DOHH2 (cell line): Measurements from ENCODE around the gene TWIST1.

Experiments used
- H3F3A ChIP-seq: fragments of 200-600 bp; sonication (generic), shearing (Covaris generic); 2 replicates; pipeline ENCODE4 v1.6.0; 2016; ENCODE audit warnings: antibody characterized with exemption, mild to moderate bottlenecking; ENCODE audit not compliant: control insufficient read depth, insufficient read depth
- H3K27ac ChIP-seq: fragments of 200-600 bp; sonication (generic); 2 replicates; pipeline ENCODE4 v1.5.1; 2014; ENCODE audit warnings: low read depth, mild to moderate bottlenecking, low read length, moderate library complexity
- H3K27me3 ChIP-seq: fragments of 200-600 bp; sonication (generic); 2 replicates; pipeline ENCODE4 v1.6.1; 2014; ENCODE audit warnings: mild to moderate bottlenecking, low read length, mixed read lengths; ENCODE audit not compliant: control insufficient read depth
- H3K36me3 ChIP-seq: fragments of 200-600 bp; sonication (generic); 2 replicates; pipeline ENCODE4 v1.6.1; 2014; ENCODE audit warnings: mild to moderate bottlenecking, low read length, moderate library complexity, mixed read lengths; ENCODE audit not compliant: control insufficient read depth
- H3K4me1 ChIP-seq: fragments of 200-600 bp; sonication (generic); 2 replicates; pipeline ENCODE4 v1.6.1; 2014; ENCODE audit warnings: mild to moderate bottlenecking, low read length, mixed read lengths; ENCODE audit not compliant: control insufficient read depth
- H3K4me2 ChIP-seq: fragments of 200-600 bp; sonication (generic); 2 replicates; pipeline ENCODE4 v1.6.0; 2014; ENCODE audit warnings: mild to moderate bottlenecking, low read length, moderate library complexity
- H3K4me3 ChIP-seq: fragments of 200-600 bp; sonication (generic); 2 replicates; pipeline ENCODE4 v1.5.1; 2014; ENCODE audit warnings: mild to moderate bottlenecking, low read length, mixed read lengths
- H3K79me2 ChIP-seq: fragments of 200-600 bp; sonication (generic); 2 replicates; pipeline ENCODE4 v1.6.1; 2014; ENCODE audit warnings: mild to moderate bottlenecking, low read length, mixed read lengths; ENCODE audit not compliant: control insufficient read depth
- H3K9me2 ChIP-seq: fragments of 200-600 bp; sonication (generic); replicated peaks from 2 replicates; pipeline ENCODE4 v1.6.1; 2014; ENCODE audit warnings: mild to moderate bottlenecking, low read length, mixed read lengths; ENCODE audit not compliant: control insufficient read depth
- H3K9me3 ChIP-seq: fragments of 200-600 bp; sonication (generic); 2 replicates; pipeline ENCODE4 v1.6.1; 2014; ENCODE audit warnings: antibody characterized with exemption, low read length, mixed read lengths; ENCODE audit not compliant: control insufficient read depth, insufficient read depth
- H4K20me1 ChIP-seq: fragments of 200-600 bp; sonication (generic); 2 replicates; pipeline ENCODE4 v1.6.0; 2014; ENCODE audit warnings: low read depth, mild to moderate bottlenecking, antibody characterized with exemption, low read length, moderate library complexity; ENCODE audit not compliant: control insufficient read depth, insufficient read depth
- CTCF ChIP-seq: fragments of 200-600 bp; sonication (generic); IDR thresholded peaks from one replicate; pipeline ENCODE4 v1.5.1; 2014; ENCODE audit warnings: antibody characterized with exemption, mild to moderate bottlenecking, low read depth, low read length; ENCODE audit not compliant: poor library complexity, severe bottlenecking
- EZH2phosphoT487 ChIP-seq: fragments of 200-600 bp; sonication (generic); IDR thresholded peaks from 2 replicates; pipeline ENCODE4 v1.6.1; 2017; ENCODE audit warnings: borderline replicate concordance, mild to moderate bottlenecking, antibody characterized with exemption, low read length, moderate library complexity, mixed read lengths

TWIST1 gene

GRCh38 chr7:19118636-19119371 is 1.4 kb upstream of the TWIST1 start:
- no peak overlapping the region for H3K27ac ChIP-seq
- 0 out of 2 replicates have a peak, but pooled peaks cover 2% of the 10 kb centered on the region for H4K20me1 ChIP-seq
- H3K9me3 ChIP-seq = peaks cover 5% of the 10 kb centered on the region; the same call in 1 of the 2 replicates
- H3K4me3 ChIP-seq = no peak overlapping the region
- no peaks in the 10 kb centered on the region for H3K36me3 ChIP-seq
- TF ChIP-seq EZH2phosphoT487 = no peak
- no peak for TF ChIP-seq CTCF
- peaks cover 44% of the 10 kb centered on the region for H3K27me3 ChIP-seq
- no peaks in the 10 kb centered on the region for H3F3A ChIP-seq
- no peaks in the 10 kb centered on the region for H3K4me1 ChIP-seq
- no peaks in the 10 kb centered on the region for H3K9me2 ChIP-seq
- H3K4me2 ChIP-seq = no peak overlapping the region
- H3K79me2 ChIP-seq = no peaks in the 10 kb centered on the region

- H3K4me3 ChIP-seq = no peak overlapping the region
- H4K20me1 ChIP-seq = 0 out of 2 replicates have a peak, but pooled peaks cover 2% of the 10 kb centered on the region
- no peaks in the 10 kb centered on the region for H3K79me2 ChIP-seq
- TF ChIP-seq CTCF (no peak), EZH2phosphoT487 (no peak)
- H3F3A ChIP-seq = no peaks in the 10 kb centered on the region
- no peaks in the 10 kb centered on the region for H3K9me2 ChIP-seq
- peaks cover 5% of the 10 kb centered on the region; the same call in 1 of the 2 replicates for H3K9me3 ChIP-seq
- no peaks in the 10 kb centered on the region for H3K4me1 ChIP-seq
- H3K27me3 ChIP-seq = peaks cover 45% of the 10 kb centered on the region
- H3K4me2 ChIP-seq = no peak overlapping the region
- no peaks in the 10 kb centered on the region for H3K36me3 ChIP-seq
- no peak overlapping the region for H3K27ac ChIP-seq
These were observed 603 bp upstream of the TWIST1 start for GRCh38 chr7:19117870-19118608.

GRCh38 chr7:19116121-19117090 is 1.0 kb downstream of the TWIST1 start:
- peaks cover 47% of the 10 kb centered on the region for H3K27me3 ChIP-seq

More at GRCh38 chr7:19116121-19117090, 1.0 kb downstream of the TWIST1 start:
- Histone ChIP-seq H3K9me2 (no peaks in the 10 kb centered on the region), H3K79me2 (no peaks in the 10 kb centered on the region), H3K4me3 (no peak overlapping the region), H3K9me3 (peaks cover 5% of the 10 kb centered on the region; the same call in 1 of the 2 replicates), H3F3A (no peaks in the 10 kb centered on the region), H3K4me2 (no peak overlapping the region), H3K27ac (no peak overlapping the region), H3K36me3 (no peaks in the 10 kb centered on the region), H4K20me1 (no peaks in the 10 kb centered on the region), H3K4me1 (no peaks in the 10 kb centered on the region)
- no peak for TF ChIP-seq EZH2phosphoT487
- no peak for TF ChIP-seq CTCF
